Loucy (cell line): Measurements from ENCODE around the gene ABCC8.

ENCODE experiments used
- CTCF ChIP-seq: fragments of 200-600 bp; sonication (generic); conservative IDR thresholded peaks from 2 replicates; pipeline ENCODE4 v1.5.1; 2014; ENCODE audit warnings: mild to moderate bottlenecking, antibody characterized with exemption, low read length
- EZH2phosphoT487 ChIP-seq: fragments of 200-600 bp; IDR thresholded peaks from 2 replicates; pipeline ENCODE4 v1.6.1; 2018; ENCODE audit warnings: antibody characterized with exemption, mild to moderate bottlenecking, moderate library complexity, borderline replicate concordance

- no peak for TF ChIP-seq CTCF
- no peak for TF ChIP-seq EZH2phosphoT487
These were observed 97.1 kb downstream of the ABCC8 start for GRCh38 chr11:17379383-17380180.
